ENCODE results near the gene ZNRF1.
"Not testable (repeated sequence)": the region's sequence is repeated elsewhere in the genome, so short reads cannot be mapped to it uniquely, and the experiment has no call there.

The ZNRF1 gene

DNA sequence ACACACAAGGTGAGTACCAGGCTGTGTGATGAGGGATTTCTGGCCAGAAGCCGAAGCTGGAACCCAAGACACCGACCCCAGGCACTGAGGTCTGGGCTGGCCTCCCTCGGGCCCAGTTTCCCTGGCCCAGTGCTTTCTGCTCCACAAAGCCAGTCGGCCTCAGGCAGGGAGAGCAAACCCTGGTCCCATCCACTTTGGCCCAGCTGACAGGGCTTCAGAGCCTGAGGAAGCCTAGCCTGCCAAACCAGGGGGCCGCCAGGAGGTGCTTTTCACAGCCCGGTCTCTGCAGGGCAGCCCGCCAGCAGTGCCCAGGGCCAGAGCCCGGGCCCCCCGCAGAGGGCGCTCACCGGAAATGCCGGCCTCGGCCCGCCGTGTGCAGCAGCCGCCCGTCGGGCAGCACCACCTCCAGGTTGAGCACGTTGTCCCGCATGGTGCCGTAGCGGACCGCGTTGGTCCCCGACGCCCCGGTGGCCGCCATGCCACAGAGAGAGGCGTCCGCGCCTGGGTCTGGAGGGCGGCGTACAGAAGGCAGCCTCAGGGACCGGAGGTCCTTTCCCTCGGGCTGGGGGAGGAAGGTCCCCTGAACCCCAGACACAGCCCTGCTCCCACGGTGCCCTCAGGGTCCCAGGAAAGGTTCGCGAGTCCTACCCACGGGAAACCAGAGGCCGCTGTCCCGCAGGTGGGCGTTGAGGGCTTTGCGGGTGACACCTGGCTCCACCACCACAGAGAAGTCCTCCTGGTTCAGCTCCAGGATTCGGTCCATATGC is 115.5 kb downstream of the ZNRF1 start:
- no peak for DNase-seq (ENCODE audit: low read depth in 2 of 2)

DNA sequence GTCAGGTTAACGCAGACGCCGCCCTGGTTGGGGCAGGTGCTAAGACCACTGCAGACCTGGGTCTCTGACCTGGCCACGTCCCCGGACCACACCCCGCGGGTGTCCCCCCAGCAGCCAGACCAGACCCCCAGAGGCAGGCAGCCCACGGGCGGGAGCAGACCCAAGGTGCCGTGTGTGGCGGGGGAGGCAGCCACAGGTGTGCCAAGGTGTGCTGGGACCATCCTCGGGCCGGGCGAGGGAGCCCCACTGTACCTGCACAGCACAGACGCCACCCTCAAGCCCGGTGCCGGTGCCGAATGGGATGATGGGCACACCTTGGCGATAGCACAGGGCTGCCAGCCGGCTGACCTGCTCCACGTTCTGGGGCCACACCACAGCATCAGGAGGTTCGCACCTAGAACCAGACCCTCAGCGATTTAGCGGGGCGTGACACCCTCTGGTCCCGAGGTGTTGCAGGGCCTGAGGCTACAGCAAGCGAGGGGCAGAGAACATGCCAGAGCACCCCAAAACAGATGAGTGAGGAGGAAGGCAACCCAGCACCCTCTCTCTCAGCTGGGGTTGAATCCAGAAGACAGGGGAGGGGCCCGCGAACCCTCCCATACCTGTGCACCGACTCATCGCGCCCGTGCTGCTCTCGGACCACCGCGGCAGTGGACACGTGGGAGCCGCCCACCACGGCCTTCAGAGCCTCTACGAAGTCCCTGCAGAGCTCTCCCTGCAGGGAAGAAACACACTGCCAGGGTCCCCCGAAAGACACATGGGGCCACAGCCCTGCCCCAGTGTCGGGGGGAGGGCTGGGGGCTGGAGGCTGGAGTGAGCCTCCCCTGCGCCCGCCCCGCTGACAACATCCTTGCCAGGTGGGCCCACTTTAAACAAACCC is 116.4 kb downstream of the ZNRF1 start:
- DNase-seq (ENCODE audit: low read depth in 2 of 2): no peak

DNA sequence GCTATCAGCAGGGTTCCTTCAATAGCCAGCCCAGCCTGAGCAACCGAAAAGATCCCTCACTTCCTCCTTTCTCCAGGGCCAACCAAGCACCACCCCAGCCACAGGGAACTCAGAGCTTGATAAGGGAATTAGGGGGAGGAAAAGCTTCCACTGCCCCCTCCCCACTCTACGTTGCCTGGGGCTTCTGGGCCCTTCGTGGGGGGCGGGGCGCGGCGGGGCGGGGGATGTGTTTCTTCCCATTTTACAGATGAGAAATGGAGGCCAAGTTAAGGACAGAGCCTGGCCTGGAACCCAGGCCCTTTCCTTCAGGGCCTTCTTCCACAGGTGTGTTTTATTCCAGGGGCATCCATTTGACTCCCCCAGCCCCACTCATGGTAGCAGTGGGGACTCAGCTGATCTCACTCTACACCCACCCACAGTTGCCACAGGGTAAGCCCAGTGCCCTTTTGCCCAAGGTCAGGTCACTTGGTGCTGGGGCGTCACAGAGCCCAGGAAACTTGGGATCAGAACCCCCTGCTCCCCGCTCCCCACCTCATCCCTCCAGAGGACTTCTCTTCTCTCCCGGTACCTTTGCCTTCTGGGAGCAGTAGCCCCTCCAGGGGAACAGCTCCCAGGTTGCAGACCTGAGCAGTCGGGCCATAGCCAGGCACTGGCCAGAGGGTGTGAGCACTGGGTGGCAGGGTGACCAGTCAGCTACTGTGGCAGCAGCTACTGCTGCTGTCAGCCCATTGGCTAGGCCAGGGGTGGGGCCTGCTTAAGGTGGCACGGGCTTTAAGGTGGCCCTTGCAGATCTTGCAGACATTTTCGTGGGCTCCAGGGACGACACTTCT is 117.5 kb downstream of the ZNRF1 start, which contains the start of gene LDHD:
TSS of gene LDHD (minus strand) at position 700 of the 830 bp plus-strand sequence. CDS start at position 640, 60 bp downstream.
- DNase-seq (ENCODE audit: low read depth in 2 of 2): no peak

DNA sequence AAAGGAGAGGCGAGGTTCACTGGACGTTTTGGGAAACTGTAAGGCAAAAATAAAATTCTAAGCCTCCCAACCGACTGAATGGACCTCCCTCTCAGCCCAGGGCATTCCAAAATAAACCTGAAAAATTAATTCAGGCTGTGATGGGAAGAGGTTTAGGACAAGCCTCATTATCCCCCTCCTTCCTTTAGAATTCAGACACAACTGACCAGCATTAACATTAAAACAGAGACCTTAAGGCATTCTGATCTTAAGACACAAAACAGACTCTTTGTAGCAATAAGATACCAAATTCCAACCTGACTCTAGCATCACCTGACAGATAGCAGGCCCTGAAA is 118.1 kb downstream of the ZNRF1 start:
- no peak for DNase-seq (ENCODE audit: low read depth in 2 of 2)

DNA sequence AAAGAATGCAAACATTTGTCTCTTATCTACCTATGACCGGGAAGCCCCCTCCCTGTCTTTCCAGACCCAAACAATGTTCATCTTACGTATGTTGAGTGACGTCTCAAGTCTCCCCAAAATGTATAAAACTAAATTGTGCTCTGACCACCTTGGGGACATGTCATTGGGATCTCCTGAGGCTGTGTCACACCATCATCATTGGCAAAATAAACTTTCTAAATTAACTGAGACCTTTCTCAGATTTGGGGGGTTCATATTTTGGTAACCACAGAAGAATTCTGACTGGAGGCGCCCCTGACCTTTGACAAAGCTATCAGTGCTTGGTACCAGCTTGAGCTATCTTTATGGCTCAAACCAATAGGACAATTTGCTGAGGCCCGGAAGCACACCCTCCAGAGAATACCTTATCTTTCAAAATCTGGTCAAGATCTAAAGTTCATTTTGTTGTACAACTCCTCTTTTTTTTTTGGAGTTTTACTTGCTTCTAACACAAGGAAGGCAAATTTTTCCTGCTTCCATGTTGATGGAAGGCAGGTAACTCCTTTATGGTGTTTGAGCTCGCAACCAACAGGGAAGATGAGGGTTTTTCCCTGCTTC is 120.2 kb downstream of the ZNRF1 start:
- DNase-seq (ENCODE audit: low read depth in 2 of 2): no peak

DNA sequence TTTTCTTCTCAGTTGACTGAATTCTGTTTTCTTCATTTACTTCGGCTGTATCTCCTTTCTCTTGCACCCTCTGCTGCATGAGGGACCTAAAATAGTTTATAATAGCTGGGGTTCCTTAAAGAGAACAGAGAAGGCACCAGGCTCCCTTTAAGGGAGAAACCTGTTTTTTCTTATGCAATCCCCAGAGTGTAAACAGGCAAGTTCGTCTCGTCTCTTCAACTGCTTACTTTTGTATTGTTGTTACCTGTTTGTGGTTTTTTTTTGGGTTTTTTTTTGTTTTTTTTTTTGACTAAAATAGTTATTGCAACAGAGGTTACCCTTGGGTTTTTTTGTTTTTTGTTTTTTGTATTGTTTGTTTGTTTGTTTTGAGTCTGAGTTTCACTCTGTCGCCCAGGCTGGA is 121.4 kb downstream of the ZNRF1 start:
- no peak for DNase-seq (ENCODE audit: low read depth in 2 of 2)

DNA sequence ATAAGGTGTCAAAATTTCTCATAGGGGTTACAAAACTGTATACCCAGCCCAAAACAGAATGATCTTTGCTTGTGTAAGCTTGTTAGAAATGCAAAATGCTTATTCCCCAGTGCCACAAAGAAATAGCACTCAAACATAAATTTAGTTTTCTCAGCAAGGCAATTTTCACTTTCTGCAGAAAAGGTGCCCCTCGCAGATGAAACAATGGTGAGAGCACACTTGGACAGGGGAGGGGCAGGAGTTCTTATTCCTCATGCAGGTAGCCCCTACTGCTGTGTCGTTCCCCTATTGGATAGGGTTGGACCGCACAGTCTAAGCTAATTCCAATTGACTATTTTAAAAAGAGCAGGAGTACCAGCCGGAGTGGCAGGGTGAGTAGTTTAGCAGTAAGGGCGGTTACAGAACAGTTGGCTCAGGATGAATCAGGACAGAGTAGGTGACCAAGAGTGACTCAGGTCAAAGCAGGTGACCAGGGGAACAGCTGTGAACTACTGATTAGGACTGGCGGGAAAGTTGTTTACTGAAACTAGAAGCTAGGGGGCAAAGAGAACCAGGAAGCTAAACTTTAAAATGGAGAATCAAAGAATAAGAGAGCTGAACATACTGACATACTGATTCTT is 123.2 kb downstream of the ZNRF1 start:
- DNase-seq (ENCODE audit: low read depth in 2 of 2): no peak

DNA sequence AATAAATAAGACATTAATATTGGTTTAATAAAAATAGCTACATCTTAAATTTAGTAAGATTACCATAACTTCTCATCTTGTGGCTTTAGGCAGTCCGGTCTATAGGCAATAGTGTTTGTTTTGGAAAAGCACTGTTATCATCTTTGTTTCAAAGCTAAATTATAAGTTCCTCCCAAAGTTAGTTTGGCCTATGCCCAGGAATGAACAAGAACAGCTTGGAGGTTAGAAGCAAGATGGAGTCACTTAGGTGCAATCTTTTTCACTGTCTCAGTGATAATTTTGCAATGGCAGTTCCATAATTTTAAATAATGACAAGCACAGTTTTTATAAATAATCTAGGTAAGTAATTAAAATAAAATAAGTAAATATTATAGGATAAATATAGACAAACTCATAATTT is 123.8 kb downstream of the ZNRF1 start:
- DNase-seq (ENCODE audit: low read depth in 2 of 2): no peak

DNA sequence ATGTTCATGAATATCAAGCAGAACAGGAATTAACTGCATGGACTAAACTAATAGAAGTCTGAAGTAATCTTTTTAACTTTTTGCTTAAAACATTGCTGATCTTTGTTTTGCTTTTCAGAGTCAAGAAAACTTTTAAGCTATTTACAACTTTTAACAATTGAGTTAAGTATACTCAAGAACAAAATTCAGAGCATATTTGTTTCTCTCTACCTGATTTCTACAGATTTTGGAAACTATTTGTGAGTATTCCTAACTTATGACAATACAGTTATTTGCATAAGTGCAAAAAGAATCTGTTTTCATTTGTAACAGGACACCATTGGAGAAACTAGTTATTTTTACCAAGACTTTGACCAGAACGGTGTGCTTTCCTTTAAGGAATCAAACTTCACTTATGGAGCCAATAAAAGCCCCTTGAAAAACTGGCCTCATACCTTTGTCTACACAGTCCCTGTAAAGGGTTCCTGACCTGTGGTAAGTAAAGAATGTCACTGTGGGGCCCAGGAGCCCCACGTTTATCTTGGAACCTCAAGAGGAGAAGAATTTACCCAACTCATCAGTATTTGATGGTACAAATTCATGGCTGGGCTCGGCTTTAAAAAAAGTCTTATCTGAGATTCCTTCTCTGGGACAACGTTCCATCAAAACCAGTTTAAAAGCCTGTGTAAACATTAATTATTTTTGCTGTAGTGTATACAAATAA is 129.0 kb downstream of the ZNRF1 start:
- DNase-seq (ENCODE audit: low read depth in 2 of 2): no peak

DNA sequence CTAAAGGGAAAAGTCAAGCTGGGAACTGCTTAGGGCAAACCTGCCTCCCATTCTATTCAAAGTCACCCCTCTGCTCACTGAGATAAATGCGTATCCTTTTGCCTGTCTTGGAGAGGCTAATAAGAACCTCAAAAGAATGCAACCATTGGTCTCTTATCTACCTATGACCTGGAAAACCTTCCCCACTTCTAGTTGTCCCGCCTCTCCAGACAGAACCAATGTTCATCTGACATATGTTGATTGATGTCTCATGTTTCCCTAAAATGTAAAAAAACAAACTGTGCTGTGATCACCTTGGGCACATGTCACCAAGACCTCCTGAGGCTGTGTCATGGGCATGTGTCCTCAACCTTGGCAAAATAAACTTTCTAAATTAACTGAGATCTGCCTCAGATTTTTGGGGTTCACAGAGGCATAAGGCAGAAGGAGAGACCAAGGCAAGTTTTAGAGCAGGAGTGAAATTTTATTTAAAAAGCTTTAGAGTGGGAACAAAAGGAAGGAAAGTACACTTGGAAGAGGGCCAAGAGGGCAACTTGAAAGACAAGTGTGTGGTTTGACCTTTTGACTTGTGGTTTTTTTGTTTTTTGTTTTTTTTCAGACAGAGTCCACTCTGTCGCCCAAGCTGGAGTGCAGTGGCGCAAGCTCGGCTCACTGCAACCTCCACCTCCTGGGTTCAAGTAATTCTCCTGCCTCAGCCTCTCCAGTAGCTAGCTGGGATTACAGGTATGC is 130.8 kb downstream of the ZNRF1 start:
- not testable (repeated sequence) for DNase-seq (ENCODE audit: low read depth in 2 of 2)

DNA sequence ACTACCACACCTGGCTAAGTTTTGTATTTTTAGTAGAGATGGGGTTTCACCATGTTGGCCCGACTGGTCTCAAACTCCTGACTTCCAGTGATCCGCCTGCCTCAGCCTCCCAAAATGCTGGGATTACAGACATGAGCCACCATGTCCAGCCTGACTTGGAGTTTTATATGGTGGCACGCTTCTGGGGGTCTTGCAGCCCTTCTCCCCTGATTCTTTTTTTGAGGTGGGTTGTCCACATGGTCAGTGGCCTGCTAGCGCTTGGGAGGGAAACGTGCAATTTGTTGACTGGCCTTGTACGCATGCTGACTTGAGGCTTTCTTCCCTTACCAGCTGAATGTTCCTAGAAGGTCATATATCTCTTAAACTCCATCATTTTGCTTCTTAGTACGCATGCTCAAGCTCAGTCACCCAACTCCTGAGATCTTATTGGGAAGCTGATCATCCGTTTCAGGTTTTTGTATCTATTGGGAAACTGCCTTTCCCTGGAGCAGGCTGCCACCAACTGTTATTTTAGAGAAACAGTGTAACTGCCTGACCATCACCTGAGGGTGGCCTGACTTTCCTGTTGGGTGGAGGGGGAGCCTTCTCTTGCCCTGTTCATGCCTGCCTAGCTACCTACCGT is 131.4 kb downstream of the ZNRF1 start:
- no peak for DNase-seq (ENCODE audit: low read depth in 2 of 2)

DNA sequence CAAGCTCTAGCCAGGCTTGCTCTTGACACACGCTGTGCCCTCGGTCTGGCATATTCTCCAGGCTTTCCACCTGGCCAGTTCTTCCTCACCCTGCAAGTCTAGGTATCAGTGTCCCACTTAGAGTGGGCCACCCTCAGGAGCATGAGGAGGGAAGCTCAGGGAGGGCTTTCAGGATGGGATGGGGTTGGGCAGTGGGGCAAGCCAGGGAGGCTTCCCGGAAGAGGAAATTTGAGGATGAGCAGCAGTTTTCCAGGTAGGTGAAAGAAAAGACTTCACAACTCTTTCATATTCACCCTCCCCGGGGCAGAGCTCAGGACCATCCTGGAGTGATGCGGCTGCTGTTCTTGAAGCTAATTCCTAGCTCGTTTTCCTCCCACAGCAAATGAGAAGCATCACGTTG is 132.3 kb downstream of the ZNRF1 start:
- no peak for DNase-seq (ENCODE audit: low read depth in 2 of 2)

DNA sequence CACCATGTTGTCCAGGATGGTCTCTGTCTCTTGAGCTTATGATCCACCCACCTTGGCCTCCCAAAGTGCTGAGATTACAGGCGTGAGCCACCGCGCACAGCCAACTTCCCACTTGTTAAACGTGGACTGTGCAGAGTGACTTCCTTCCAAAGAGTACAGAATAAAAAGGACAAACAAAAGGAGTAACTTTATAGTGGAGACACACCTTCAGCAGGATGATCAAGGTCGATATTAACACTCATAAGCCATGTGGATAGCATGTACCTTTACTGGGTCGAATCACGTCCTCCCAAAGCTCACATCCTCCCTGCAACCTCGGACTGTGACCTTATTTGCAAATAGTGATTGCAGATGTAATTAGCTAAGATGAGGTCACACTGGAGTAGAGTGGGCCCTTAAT is 139.4 kb downstream of the ZNRF1 start:
- DNase-seq (ENCODE audit: low read depth in 2 of 2): no peak

DNA sequence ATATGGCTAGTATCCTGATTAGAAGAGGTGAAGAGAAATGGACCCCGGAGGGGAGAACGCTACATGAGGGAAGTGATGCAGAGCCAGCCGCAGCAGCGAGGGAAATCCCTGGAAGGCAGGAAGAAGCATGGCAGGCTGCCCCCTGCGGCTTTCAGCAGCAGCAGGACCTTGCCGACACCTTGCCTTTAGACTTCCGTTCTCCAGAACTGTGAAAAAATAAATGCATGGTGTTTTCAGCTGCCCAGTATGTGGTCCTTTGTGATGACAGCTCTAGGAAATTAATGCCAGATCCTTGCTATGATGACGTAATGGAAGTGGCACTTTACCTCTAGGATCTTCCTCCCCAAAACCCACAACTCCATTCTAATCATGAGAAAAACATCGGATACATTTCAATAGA is 139.8 kb downstream of the ZNRF1 start:
- DNase-seq (ENCODE audit: low read depth in 2 of 2): no peak

DNA sequence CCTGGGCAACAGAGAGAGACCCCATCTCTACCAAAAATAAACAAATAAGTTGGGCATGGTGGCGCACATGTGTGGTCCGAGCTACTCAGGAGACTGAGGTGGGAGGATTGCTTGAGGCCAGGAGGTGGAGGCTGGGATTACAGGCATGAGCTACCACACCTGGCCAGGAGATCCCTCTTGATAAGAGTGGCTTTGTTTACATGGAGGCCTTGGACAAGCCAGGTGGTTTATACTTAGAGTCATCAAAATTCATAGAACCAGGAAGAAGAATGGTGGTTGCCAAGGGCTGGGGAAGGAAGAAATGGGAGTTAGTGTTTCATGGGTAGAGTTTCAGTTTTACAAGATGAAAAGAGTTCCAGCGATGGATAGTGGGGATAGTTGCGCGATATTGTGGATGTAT is 140.7 kb downstream of the ZNRF1 start:
- DNase-seq (ENCODE audit: low read depth in 2 of 2): no peak

DNA sequence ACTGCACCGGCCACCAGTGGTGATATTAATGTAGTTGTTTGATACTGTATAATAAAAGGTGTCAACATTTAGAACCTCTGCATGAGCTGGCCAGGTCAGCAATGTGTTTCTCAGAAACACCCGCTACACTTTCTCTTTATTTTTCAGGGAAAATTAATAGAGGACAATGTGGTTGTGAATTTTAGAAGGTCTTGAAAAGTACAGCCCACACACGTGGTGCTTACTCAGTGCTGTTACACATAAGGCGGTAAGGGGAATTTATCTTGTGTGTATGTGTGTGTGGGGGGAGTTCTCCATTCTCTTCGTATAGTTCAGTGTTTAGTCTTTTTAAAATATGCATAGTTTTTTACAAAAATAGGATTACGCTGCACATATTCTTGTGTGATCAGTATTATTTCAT is 145.1 kb downstream of the ZNRF1 start:
- DNase-seq (ENCODE audit: low read depth in 2 of 2): no peak

DNA sequence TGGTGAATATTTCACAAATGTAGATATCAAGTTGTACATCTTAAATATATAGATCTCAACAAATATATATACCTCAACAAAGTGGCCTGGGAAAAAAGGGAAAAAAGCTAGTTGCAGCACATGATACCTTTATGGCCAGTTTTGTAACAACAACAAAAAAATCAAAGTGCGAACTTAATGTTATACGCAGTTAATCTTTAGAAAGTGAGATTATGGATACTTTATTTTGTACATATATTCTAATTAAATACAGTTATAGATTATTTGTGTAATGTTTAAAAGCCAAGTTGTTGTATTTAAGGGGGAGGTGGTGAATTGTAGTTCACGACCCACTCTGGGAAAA is 149.1 kb downstream of the ZNRF1 start:
- no peak for DNase-seq (ENCODE audit: low read depth in 2 of 2)

DNA sequence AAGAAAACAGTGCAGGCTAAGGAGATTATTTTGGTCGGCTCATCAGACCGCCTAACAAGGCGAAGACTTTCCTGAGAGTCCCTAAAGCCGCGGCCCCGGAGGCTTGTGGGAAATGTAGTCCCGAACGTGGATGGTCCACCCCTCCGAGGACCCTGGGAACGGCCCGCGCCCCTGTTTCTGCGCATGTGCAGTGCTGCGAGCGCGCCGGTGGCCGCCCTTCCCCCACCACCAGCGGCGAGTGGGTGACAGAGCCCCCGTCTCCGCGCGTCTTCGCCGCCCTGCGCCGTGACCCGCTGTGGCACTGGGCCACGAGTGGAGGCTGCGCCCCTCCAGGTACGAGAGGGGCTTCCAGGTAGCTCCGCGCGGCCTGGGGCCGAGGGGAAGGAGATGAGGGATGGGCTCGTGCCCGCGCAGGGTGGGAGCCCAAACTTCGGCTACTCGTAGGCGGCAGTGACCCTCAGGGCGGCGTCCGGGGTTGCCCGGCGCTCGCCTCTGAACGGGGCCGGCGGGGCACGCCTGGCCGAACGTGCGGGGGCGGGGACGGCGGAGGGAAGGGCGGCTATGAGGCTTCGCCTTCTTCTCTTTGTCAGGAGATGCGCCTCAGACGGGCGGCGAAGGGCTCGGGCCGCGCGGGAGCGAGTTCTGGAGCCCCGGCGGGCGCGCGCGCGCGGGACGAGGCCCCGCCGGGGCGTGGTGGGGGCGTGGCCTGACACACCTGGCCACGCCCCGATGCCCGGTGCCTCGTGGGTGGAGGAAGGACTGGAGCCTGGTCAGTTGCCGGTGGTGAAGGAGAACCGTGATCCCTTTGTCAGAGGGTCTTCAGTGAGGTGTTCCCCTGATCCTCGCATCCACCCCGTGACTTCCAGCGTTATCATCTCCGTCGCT is 149.7 kb downstream of the ZNRF1 start, which contains the start of gene ZFP1:
TSS of gene ZFP1 (plus strand) at position 214 of the 885 bp plus-strand sequence. CDS start 4,428 bp downstream, outside the sequence.
- peak; percentile 87 to 88 for DNase-seq (ENCODE audit: low read depth in 2 of 2)

DNA sequence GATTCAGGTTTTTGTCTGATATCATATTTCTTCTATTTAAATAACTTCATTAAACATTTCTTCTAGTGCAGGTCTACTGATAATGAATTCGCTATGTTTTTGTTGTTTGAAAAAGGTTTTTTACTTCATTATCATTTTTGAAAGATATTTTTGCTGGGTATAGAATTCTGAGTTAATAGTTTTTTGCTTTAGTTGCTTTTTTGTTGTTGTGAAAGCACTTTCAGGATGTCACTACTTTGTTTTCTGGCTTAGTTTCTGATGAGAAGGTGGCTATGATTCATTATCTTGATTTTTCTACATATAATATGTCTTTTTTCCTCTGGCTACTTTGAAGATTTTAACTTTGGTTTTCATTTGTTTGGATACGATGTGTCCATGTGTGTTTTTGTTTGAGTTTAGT is 153.0 kb downstream of the ZNRF1 start:
- no peak for DNase-seq (ENCODE audit: low read depth in 2 of 2)

All from stimulated activated CD8-positive, alpha-beta memory T cell treated with anti-CD3 and anti-CD28 coated beads, Interleukin-15, amount 100 ng/mL, for 4 hours (primary cell).